GM19372 (cell line): ENCODE data around the gene PRSS8.

Source experiments
- ATAC-seq: cut with Tn5 transposase; IDR thresholded peaks from one replicate; pipeline ENCODE4 v1.9.1; 2021; ENCODE audit warnings: mild to moderate bottlenecking, low read depth, moderate library complexity; ENCODE audit not compliant: unreplicated experiment

Gene PRSS8

DNA sequence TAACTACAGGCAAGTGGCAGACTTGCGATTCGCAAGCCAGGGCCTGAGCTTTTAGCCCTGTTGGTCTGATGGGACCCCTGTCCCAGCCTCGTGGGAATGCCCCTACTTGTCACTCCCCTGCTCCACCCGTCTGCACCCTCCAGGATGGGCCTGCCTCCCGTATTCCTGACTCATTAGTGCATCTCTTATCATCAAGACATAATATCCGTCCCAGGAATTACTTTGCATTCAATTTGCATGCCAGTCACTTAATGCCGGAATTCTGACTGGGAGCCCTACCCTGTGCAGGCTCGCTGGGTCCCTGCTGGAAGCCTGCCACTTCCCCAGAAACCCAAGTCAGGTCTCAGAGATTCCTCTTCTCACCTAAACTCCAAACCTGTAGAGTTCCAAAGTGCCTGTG, 50.1 kb downstream of the PRSS8 start:
- ATAC-seq: no peak

DNA sequence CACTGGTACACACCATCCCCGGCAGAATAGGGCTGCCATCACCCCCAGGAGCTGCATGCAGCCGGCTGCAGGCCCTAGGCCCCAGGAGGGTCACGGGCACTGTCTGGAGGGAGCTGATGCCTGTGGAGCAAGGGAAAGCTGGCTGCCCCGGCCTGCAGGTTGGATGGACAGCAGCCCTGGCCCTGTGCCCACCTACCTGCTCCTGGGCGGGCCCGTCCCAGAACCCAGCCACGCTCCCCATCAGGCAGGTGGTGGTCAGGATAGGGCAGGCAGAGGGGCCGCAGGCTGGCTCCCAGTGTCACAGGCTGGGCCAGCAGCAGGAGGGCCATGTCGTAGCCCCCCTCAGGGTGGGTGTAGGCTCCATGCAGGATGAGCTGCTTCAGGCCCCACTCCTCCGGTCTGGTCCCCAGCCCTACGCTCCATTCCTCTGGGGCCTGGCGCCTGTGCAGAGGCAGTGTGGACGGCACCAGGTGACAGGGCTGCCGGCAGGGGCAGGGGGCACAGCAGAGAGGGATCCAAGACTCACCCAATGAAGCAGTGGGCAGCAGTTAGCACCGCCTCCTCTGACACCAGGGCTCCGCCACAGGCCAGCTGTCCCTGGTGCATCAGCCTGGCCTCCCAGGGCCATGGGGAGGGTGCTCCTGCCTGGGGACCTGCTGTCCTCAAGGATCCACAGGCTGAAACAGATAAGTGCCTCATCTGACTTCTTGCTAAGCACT, 50.8 kb downstream of the PRSS8 start:
- ATAC-seq: no peak

DNA sequence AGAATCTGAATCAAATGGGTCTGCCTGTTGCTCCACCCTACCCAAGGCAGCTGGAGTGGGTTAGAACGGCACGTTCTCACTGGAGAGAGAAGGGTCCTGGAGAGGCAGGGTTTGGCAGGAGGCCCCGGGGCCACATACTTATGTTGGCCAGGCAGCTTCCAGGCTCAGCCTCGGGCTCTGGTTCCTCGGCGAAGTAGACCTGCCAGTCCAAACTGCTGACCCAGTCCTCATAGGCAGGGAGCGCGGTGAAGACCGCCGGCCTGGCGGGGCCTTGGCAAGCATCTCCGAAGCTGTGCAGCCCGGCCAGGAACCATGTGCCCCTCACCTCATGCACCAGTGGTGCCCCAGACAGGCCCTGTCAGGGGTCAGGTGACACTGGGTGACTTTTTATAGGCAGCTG, 51.5 kb downstream of the PRSS8 start:
- no peak for ATAC-seq

DNA sequence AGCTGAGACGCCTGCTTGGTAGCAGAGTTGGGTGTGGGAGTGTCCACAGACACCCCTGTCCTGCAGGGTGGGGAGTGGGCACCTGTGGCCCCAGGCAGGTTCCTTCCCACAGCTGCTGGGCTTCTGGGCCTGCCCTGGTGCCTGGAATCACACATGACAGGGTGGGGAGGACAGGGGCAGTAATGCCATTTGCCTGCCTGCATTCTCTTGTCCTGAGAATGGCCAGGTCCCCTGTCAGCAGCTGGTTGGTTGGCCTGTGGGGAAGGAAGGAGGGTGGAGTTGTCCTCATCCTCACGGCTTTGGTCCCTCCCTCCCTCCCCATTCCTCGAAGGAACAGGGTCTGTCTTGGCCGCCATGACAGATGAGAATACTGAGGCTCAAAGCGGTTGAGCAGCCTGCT, 52.0 kb downstream of the PRSS8 start:
- no peak for ATAC-seq

DNA sequence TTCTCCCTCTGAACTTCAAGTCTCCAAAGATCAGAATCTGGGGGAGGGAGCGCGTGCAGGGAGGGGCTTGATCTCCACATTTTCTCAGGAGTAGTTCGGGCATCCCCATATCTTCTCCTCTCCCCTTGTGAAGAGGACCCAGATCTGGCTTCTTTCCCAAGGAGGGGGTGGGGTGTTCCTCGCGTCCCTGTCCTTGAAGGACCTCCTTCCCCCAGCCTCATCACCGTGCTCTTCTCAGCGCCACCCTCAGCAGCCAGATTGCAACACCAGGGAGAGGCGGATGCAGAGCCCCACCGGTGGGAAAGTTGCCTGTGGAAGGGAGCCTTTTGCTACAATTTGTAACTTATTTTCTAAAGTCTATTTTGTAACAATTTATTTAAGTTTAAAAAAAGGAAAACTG, 52.4 kb downstream of the PRSS8 start:
- ATAC-seq: no peak

DNA sequence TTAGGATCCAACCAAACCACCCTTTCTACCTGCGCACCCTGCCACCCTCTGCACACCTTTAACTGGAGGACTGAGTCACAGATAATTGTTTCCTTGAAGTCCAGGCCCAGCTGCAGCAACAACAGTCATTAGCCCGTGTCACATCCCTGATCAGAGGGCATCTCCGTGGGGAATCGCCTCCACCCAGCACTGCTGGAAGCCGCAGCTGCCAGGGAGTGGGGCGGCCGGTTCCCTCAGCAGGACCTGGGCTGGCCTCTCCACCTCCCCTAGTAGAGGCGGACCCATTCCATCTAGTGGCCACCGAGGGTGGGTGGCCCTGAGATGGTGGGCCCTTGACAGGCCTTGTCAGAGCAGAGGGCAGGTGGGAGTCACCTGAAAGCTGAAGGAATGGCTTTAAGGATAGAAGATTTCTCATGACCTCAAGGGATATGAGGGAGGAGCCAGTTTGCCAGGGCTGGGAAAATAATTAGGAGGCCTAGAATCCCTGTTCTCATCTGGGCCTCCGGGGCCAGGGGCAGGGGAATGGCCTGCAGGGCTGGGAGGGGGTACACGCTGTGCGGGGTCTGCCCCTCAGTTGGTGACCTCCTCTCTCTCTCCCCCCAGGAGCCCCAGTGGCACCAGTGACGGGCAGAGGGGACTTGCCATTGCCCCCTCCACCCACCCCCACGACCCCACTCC, 53.0 kb downstream of the PRSS8 start:
- ATAC-seq: no peak
